SK-N-SH (cell line): Measurements from ENCODE around the gene NPRL2. TPM values are rescaled to one million over a fixed set of nuclear protein-coding genes. Genes with fewer than 3 reads are reported as not detected.

Experiments used
- CTCF ChIA-PET: fragments of 300-600, 350-600 bp; formaldehyde crosslinking; extraction: SDS; loops from one replicate; lab custom pipeline; 2021; lab: Yijun Ruan, JAX
- POLR2A ChIA-PET: fragments of 350-600 bp; sonication (Branson Sonifier 250); formaldehyde crosslinking; extraction: SDS; loops from one replicate; lab custom pipeline; 2020; ENCODE audit warnings: antibody characterized with exemption, inconsistent platforms; lab: Yijun Ruan, JAX
- DNase-seq: peaks from one replicate; pipeline ENCODE4 v3.0.0; 2012
- H2AFZ ChIP-seq: fragments of 200-600 bp; sonication (generic); 2 replicates; pipeline ENCODE4 v1.8.1; 2016; ENCODE audit warnings: antibody characterized with exemption, mild to moderate bottlenecking, low read depth
- H3F3A ChIP-seq: fragments of 200-600 bp; sonication (generic); replicated peaks from 2 replicates; pipeline ENCODE3; 2016; ENCODE audit warnings: antibody characterized with exemption, mild to moderate bottlenecking; ENCODE audit not compliant: insufficient read depth
- H3K27ac ChIP-seq, 2 experiments: fragments of 200-500 bp in 1 of 2; fragments of 200-600 bp in 1 of 2; sonication (Bioruptor generic) in 1 of 2; sonication (generic), shearing (Covaris generic) in 1 of 2; 2 replicates each; pipeline versions ENCODE4 v1.5.1 to v1.6.1; 2014 to 2016; ENCODE audit warnings: low read depth in 2 of 2, inconsistent platforms in 1 of 2, low read length in 1 of 2, mild to moderate bottlenecking in 1 of 2, mixed read lengths in 1 of 2
- H3K27me3 ChIP-seq: fragments of 200-600 bp; sonication (generic), shearing (Covaris generic); 2 replicates; pipeline ENCODE4 v1.6.1; 2016; ENCODE audit warnings: mixed run types; ENCODE audit not compliant: insufficient read depth
- H3K36me3 ChIP-seq, 2 experiments: fragments of 200-500 bp in 1 of 2; fragments of 200-600 bp in 1 of 2; sonication (Bioruptor generic) in 1 of 2; sonication (generic) in 1 of 2; replicated peaks in 1 of 2; 2 replicates each; pipeline versions ENCODE3 to v1.5.1; 2014 to 2016; ENCODE audit warnings: low read length in 1 of 2, mild to moderate bottlenecking in 1 of 2; ENCODE audit not compliant: insufficient read depth in 2 of 2, control insufficient read depth in 1 of 2
- H3K4me1 ChIP-seq, 2 experiments: fragments of 200-500 bp in 1 of 2; fragments of 200-600 bp in 1 of 2; sonication (Bioruptor generic) in 1 of 2; sonication (generic), shearing (Covaris generic) in 1 of 2; 2 replicates each; pipeline versions ENCODE4 v1.5.1 to v1.6.1; 2014 to 2016; ENCODE audit warnings: low read depth in 1 of 2, low read length in 1 of 2, mixed run types in 1 of 2; ENCODE audit not compliant: insufficient read depth in 2 of 2, control insufficient read depth in 1 of 2
- H3K4me2 ChIP-seq: fragments of 200-600 bp; sonication (generic), shearing (Covaris generic); 2 replicates; pipeline ENCODE4 v1.6.1; 2017; ENCODE audit warnings: mixed run types
- H3K4me3 ChIP-seq, 2 experiments: fragments of 200-500 bp in 1 of 2; fragments of 200-600 bp in 1 of 2; sonication (Bioruptor generic) in 1 of 2; sonication (generic), shearing (Covaris generic) in 1 of 2; 2 replicates each; pipeline versions ENCODE4 v1.5.1 to v1.8.1; 2014 to 2016; ENCODE audit warnings: low read depth in 2 of 2, inconsistent platforms in 1 of 2, low read length in 1 of 2, mild to moderate bottlenecking in 1 of 2, mixed read lengths in 1 of 2, moderate library complexity in 1 of 2
- H3K79me2 ChIP-seq: fragments of 200-600 bp; sonication (generic); 2 replicates; pipeline ENCODE4 v1.8.1; 2017; ENCODE audit warnings: mild to moderate bottlenecking; ENCODE audit not compliant: insufficient read depth
- H3K9ac ChIP-seq: fragments of 200-600 bp; sonication (generic); 2 replicates; pipeline ENCODE4 v1.6.1; 2017; ENCODE audit warnings: mixed run types
- H3K9me2 ChIP-seq: fragments of 200-600 bp; sonication (generic); 2 replicates; pipeline ENCODE4 v1.6.1; 2017; ENCODE audit warnings: mixed run types
- H3K9me3 ChIP-seq: fragments of 200-600 bp; sonication (generic); 2 replicates; pipeline ENCODE4 v1.6.1; 2017; ENCODE audit warnings: mixed run types, mild to moderate bottlenecking, moderate library complexity
- H4K20me1 ChIP-seq: fragments of 200-600 bp; sonication (generic); 2 replicates; pipeline ENCODE4 v1.6.1; 2017; ENCODE audit warnings: mild to moderate bottlenecking, mixed run types; ENCODE audit not compliant: insufficient read depth
- CHD2 ChIP-seq: fragments of 150-350 bp; IDR thresholded peaks from 2 replicates; pipeline ENCODE4 v1.6.1; 2018; ENCODE audit warnings: low read length; ENCODE audit not compliant: partially characterized antibody
- EZH2phosphoT487 ChIP-seq: fragments of 200-600 bp; sonication (generic); IDR thresholded peaks from 2 replicates; pipeline ENCODE4 v1.6.1; 2017; ENCODE audit warnings: low read depth, mixed run types, mild to moderate bottlenecking, antibody characterized with exemption, moderate library complexity, borderline replicate concordance
- FOSL2 ChIP-seq: IDR thresholded peaks from 2 replicates; pipeline ENCODE4 v1.4.0; 2012; ENCODE audit warnings: low read depth, mild to moderate bottlenecking, moderate library complexity, borderline replicate concordance
- GABPA ChIP-seq: IDR thresholded peaks from 2 replicates; pipeline ENCODE4 v1.4.0; 2012; ENCODE audit warnings: low read depth, mild to moderate bottlenecking
- GATA2 ChIP-seq: sonication (generic); formaldehyde crosslinking; IDR thresholded peaks from 2 replicates; pipeline ENCODE4 v1.5.0; 2020; ENCODE audit warnings: mild to moderate bottlenecking, missing genetic modification reagents
- JUND ChIP-seq: IDR thresholded peaks from 2 replicates; pipeline ENCODE4 v1.4.0; 2012
- MEF2A ChIP-seq: IDR thresholded peaks from 2 replicates; pipeline ENCODE4 v1.4.0; 2012; ENCODE audit warnings: low read depth, borderline replicate concordance
- NFIC ChIP-seq: IDR thresholded peaks from 2 replicates; pipeline ENCODE4 v1.4.0; 2012; ENCODE audit warnings: borderline replicate concordance
- NRF1 ChIP-seq: IDR thresholded peaks from 2 replicates; pipeline ENCODE4 v1.6.1; 2012; ENCODE audit warnings: low read depth, mild to moderate bottlenecking, low read length
- RAD21 ChIP-seq: IDR thresholded peaks from 2 replicates; pipeline ENCODE4 v1.6.1; 2012; ENCODE audit warnings: mild to moderate bottlenecking, low read length
- RCOR1 ChIP-seq: fragments of 150-350 bp; IDR thresholded peaks from 2 replicates; pipeline ENCODE4 v1.6.1; 2017; ENCODE audit warnings: antibody characterized with exemption, low read length
- RXRA ChIP-seq: IDR thresholded peaks from 2 replicates; pipeline ENCODE4 v1.4.0; 2012; ENCODE audit warnings: low read depth, mild to moderate bottlenecking, borderline replicate concordance
- SIN3A ChIP-seq: IDR thresholded peaks from 2 replicates; pipeline ENCODE4 v1.6.1; 2012; ENCODE audit warnings: low read depth, mild to moderate bottlenecking, low read length, moderate library complexity, borderline replicate concordance
- SMC3 ChIP-seq: IDR thresholded peaks from 2 replicates; pipeline ENCODE4 v1.6.1; 2012; ENCODE audit warnings: low read depth, low read length, improper control_type of control experiment
- TAF1 ChIP-seq: IDR thresholded peaks from 2 replicates; pipeline ENCODE4 v1.6.1; 2012; ENCODE audit warnings: low read depth, mild to moderate bottlenecking, low read length, moderate library complexity, borderline replicate concordance
- TCF12 ChIP-seq: IDR thresholded peaks from 2 replicates; pipeline ENCODE4 v1.4.0; 2012
- TEAD4 ChIP-seq: IDR thresholded peaks from 2 replicates; pipeline ENCODE4 v1.4.0; 2012; ENCODE audit warnings: mild to moderate bottlenecking, borderline replicate concordance; ENCODE audit not compliant: insufficient read depth
- WGBS: methylation state at CpG from one replicate; pipeline ENCODE4 v1.1.6; 2017; ENCODE audit warnings: low lambda C conversion rate; 5-methylcytosine and 5-hydroxymethylcytosine counted together
- polyA plus RNA-seq, 3 experiments: library from polyadenylated mRNA; depleted of rRNA; stranded (reverse); fragments of >200 nt; gene quantifications; 2 replicates each; pipeline ENCODE4 v1.2.3, GENCODE V29; 2012
- TF ChIP-seq, protein P1 (sequence below): fragments of 150-350 bp; IDR thresholded peaks from 2 replicates; pipeline ENCODE4 v1.6.1; 2016; ENCODE audit warnings: mild to moderate bottlenecking, low read depth, low read length
- TF ChIP-seq, protein P2 (sequence below): IDR thresholded peaks from 2 replicates; pipeline ENCODE4 v1.4.0; 2012; ENCODE audit warnings: low read depth, borderline replicate concordance
- TF ChIP-seq, protein P3 (sequence below): fragments of 200-600 bp; sonication (generic); IDR thresholded peaks from 2 replicates; pipeline ENCODE4 v1.6.1; 2017; ENCODE audit warnings: antibody characterized with exemption, mild to moderate bottlenecking, moderate library complexity
- TF ChIP-seq, protein P4 (sequence below): IDR thresholded peaks from 2 replicates; pipeline ENCODE4 v1.4.0; 2012; ENCODE audit warnings: low read depth

NPRL2 gene
- polyA plus RNA-seq, 1 of the 3 experiments (the other 2 are of a cell fraction), result 43.6 TPM

DNA sequence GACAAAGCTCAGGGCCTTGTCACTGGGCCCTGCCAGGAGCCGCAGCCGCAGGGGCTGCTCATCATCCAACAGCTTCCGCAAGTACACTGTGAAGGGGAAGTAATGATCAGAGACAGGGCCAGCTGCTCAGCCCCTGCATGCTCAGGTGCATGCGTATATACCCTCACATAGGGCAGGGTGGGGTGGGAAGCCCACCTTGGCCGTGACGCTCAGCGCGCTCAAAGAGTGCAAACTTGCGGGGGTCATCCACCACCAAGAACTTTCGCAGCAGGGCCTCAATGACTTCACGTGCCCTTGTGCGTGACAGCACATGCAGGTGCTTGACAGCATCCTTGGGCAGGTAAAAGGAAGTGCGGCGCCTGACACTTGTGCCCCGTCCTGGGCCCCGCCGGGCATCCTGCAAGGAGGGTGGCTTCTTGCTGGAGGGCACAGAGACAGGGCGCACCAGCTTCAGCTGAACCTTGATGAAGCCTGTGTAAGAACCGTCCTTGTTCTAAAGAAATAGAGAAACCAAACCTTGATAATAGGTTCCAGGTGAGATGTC, 19.1 kb downstream of the NPRL2 start:
- 100% methylated on average over 12 of the region's 19 CpGs for WGBS
- DNase-seq, result no peak
- Histone ChIP-seq H3K27ac (no peak overlapping the region), H3K4me1 (peaks cover 5 to 33% of the 10 kb centered on the region in 2 experiments; a peak in 3 of 4 replicates), H3K36me3 (peaks cover 10 to 27% of the 10 kb centered on the region in 2 experiments), H3K27me3 (no peaks in the 10 kb centered on the region), H3K9me3 (no peaks in the 10 kb centered on the region), H3F3A (peaks cover 30% of the 10 kb centered on the region), H3K9ac (no peak overlapping the region), H3K9me2 (no peaks in the 10 kb centered on the region), H3K79me2 (peaks cover 76% of the 10 kb centered on the region), H3K4me2 (no peak overlapping the region), H2AFZ (no peak overlapping the region), H3K4me3 (no peak overlapping the region), H4K20me1 (peaks cover 10% of the 10 kb centered on the region; the same call in 1 of the 2 replicates)
- CTCF ChIA-PET, result interaction anchor here (1.1 kb wide), 2 partner anchors 16 to 211 kb away, joined by 3 to 4 read pairs; no protein-coding TSS in a partner anchor
- POLR2A ChIA-PET, result no interaction called here
- no peak for TF ChIP-seq GATA2 (CRISPR knock-in tag)
- no peak for TF ChIP-seq GABPA
- no peak for TF ChIP-seq RAD21
- no peak for TF ChIP-seq FOSL2
- no peak for TF ChIP-seq CHD2
- no peak for TF ChIP-seq RCOR1
- no peak for TF ChIP-seq NFIC
- no peak for TF ChIP-seq TAF1
- no peak for TF ChIP-seq MEF2A
- TF ChIP-seq JUND, result no peak

DNA sequence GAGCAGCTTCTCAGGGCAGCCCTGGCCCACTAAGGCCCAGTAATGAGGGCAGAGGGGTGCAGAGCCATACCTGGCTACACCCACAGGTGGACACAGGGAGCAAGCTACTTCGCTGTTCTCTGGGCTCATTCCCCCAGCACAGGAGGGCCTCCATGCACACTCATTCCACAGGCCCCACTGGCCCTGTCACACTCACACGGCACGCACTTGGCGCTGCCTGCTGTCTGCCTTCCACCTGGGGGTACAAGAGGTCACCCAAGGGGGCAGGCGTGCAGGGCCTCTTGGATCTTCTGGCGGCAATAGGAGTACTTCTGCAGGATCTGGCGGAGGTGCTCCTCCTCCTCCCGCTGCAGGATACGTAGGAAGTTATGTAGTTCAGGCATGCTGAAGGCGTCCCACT, 20.2 kb downstream of the NPRL2 start:
- Histone ChIP-seq H3K79me2 (peaks cover 71% of the 10 kb centered on the region), H3K36me3 (peaks cover 10 to 37% of the 10 kb centered on the region in 2 experiments), H4K20me1 (peaks cover 10% of the 10 kb centered on the region; the same call in 1 of the 2 replicates), H3K4me1 (peaks cover 5 to 25% of the 10 kb centered on the region in 2 experiments; a peak in 3 of 4 replicates), H3K4me3 (no peak overlapping the region), H3K27me3 (no peaks in the 10 kb centered on the region), H3F3A (peaks cover 30% of the 10 kb centered on the region), H2AFZ (no peak overlapping the region), H3K9me3 (no peaks in the 10 kb centered on the region), H3K4me2 (no peak overlapping the region), H3K27ac (no peak overlapping the region), H3K9me2 (no peaks in the 10 kb centered on the region), H3K9ac (no peak overlapping the region)
- TF ChIP-seq RXRA, result no peak
- no peak for TF ChIP-seq NRF1
- no peak for TF ChIP-seq JUND
- no peak for TF ChIP-seq RAD21
- TF ChIP-seq EZH2phosphoT487, result no peak
- TF ChIP-seq, protein P1, sequence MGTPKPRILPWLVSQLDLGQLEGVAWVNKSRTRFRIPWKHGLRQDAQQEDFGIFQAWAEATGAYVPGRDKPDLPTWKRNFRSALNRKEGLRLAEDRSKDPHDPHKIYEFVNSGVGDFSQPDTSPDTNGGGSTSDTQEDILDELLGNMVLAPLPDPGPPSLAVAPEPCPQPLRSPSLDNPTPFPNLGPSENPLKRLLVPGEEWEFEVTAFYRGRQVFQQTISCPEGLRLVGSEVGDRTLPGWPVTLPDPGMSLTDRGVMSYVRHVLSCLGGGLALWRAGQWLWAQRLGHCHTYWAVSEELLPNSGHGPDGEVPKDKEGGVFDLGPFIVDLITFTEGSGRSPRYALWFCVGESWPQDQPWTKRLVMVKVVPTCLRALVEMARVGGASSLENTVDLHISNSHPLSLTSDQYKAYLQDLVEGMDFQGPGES, result no peak
- no peak for TF ChIP-seq CHD2
- TF ChIP-seq, protein P2, sequence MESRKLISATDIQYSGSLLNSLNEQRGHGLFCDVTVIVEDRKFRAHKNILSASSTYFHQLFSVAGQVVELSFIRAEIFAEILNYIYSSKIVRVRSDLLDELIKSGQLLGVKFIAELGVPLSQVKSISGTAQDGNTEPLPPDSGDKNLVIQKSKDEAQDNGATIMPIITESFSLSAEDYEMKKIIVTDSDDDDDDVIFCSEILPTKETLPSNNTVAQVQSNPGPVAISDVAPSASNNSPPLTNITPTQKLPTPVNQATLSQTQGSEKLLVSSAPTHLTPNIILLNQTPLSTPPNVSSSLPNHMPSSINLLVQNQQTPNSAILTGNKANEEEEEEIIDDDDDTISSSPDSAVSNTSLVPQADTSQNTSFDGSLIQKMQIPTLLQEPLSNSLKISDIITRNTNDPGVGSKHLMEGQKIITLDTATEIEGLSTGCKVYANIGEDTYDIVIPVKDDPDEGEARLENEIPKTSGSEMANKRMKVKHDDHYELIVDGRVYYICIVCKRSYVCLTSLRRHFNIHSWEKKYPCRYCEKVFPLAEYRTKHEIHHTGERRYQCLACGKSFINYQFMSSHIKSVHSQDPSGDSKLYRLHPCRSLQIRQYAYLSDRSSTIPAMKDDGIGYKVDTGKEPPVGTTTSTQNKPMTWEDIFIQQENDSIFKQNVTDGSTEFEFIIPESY, result no peak
- TF ChIP-seq, protein P3, sequence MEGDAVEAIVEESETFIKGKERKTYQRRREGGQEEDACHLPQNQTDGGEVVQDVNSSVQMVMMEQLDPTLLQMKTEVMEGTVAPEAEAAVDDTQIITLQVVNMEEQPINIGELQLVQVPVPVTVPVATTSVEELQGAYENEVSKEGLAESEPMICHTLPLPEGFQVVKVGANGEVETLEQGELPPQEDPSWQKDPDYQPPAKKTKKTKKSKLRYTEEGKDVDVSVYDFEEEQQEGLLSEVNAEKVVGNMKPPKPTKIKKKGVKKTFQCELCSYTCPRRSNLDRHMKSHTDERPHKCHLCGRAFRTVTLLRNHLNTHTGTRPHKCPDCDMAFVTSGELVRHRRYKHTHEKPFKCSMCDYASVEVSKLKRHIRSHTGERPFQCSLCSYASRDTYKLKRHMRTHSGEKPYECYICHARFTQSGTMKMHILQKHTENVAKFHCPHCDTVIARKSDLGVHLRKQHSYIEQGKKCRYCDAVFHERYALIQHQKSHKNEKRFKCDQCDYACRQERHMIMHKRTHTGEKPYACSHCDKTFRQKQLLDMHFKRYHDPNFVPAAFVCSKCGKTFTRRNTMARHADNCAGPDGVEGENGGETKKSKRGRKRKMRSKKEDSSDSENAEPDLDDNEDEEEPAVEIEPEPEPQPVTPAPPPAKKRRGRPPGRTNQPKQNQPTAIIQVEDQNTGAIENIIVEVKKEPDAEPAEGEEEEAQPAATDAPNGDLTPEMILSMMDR, result no peak
- TF ChIP-seq TEAD4, result no peak
- TF ChIP-seq SIN3A, result no peak
- TF ChIP-seq TAF1, result no peak
- no peak for TF ChIP-seq SMC3
- no peak for TF ChIP-seq GABPA
- TF ChIP-seq, protein P4, sequence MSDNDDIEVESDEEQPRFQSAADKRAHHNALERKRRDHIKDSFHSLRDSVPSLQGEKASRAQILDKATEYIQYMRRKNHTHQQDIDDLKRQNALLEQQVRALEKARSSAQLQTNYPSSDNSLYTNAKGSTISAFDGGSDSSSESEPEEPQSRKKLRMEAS, result no peak
- TF ChIP-seq FOSL2, result no peak
- no peak for TF ChIP-seq TCF12
- CTCF ChIA-PET, result no interaction called here
- 89% methylated on average over 4 of the region's 10 CpGs for WGBS
- no peak for DNase-seq
- POLR2A ChIA-PET, result no interaction called here
